AG04450 (cell line): Measurements from ENCODE around the gene CENPQ. TPM values are rescaled to one million over a fixed set of nuclear protein-coding genes. Genes with fewer than 3 reads are reported as not detected.

Experiments
- CTCF ChIA-PET: fragments of 300-600, 350-600 bp; formaldehyde crosslinking; extraction: SDS; loops from one replicate; lab custom pipeline; 2022; ENCODE audit warnings: antibody characterized with exemption, inconsistent platforms; lab: Charles Lee
- POLR2A ChIA-PET: fragments of 350-600 bp; formaldehyde crosslinking; extraction: SDS; loops from one replicate; lab custom pipeline; 2021; ENCODE audit warnings: antibody characterized with exemption, inconsistent platforms; lab: Yijun Ruan, JAX
- DNase-seq: peaks from one replicate; pipeline ENCODE4 v3.0.0-alpha.2; 2011; ENCODE audit warnings: low read depth, low spot score
- H3K27ac ChIP-seq: one replicate; pipeline ENCODE4 v1.5.1; 2012; ENCODE audit warnings: low read depth, low read length, control low read depth
- H3K27me3 ChIP-seq: one replicate; pipeline ENCODE4 v1.6.0; 2012; ENCODE audit warnings: low read length; ENCODE audit not compliant: control insufficient read depth, insufficient read depth
- H3K4me3 ChIP-seq: 2 replicates; pipeline ENCODE4 v1.5.1; 2011; ENCODE audit warnings: mild to moderate bottlenecking, low read depth, low read length, control low read depth
- H3K9me3 ChIP-seq: 2 replicates; pipeline ENCODE4 v1.5.1; 2012; ENCODE audit warnings: low read length; ENCODE audit not compliant: control insufficient read depth, insufficient read depth
- CTCF ChIP-seq: IDR thresholded peaks from 2 replicates; pipeline ENCODE4 v1.5.1; 2011; ENCODE audit warnings: low read depth, low read length, control low read depth, inconsistent platforms
- polyA plus RNA-seq: library from polyadenylated mRNA; depleted of rRNA; stranded (reverse); fragments of >200 nt; gene quantifications from 2 replicates; pipeline ENCODE4 v1.2.3, GENCODE V29; 2011

CENPQ gene
- polyA plus RNA-seq, 1 experiment = 6.5 TPM

GRCh38 chr6:49527320-49527719 is 64.2 kb downstream of the CENPQ start:
- no peak for TF ChIP-seq CTCF
- no peak for DNase-seq
- no peak overlapping the region for H3K27ac ChIP-seq
- ChIA-PET CTCF (interaction anchor here (0.6 kb wide), 1 partner anchor 80 kb away, joined by 3 read pairs; no protein-coding TSS in a partner anchor), POLR2A (no interaction called here)
- H3K27me3 ChIP-seq = peaks cover 2% of the 10 kb centered on the region
- no peak overlapping the region for H3K4me3 ChIP-seq
- H3K9me3 ChIP-seq = no peaks in the 10 kb centered on the region

GRCh38 chr6:49528571-49528970 is 65.4 kb downstream of the CENPQ start:
- no peak for TF ChIP-seq CTCF
- DNase-seq = no peak
- ChIA-PET CTCF (interaction anchor here (0.9 to 8.7 kb wide), 2 partner anchors 11 to 79 kb away, joined by 3 to 283 read pairs; no protein-coding TSS in a partner anchor), POLR2A (no interaction called here)
- no peak overlapping the region for H3K27ac ChIP-seq
- H3K4me3 ChIP-seq = no peak overlapping the region
- no peaks in the 10 kb centered on the region for H3K9me3 ChIP-seq
- peaks cover 2% of the 10 kb centered on the region for H3K27me3 ChIP-seq

- Histone ChIP-seq H3K9me3 (no peaks in the 10 kb centered on the region), H3K27me3 (no peaks in the 10 kb centered on the region), H3K4me3 (no peak overlapping the region), H3K27ac (no peak overlapping the region)
- ChIA-PET CTCF (interaction anchor here (2.2 to 8.7 kb wide), 4 partner anchors 31 to 319 kb away, joined by 11 to 283 read pairs (median 38); no protein-coding TSS in a partner anchor), POLR2A (no interaction called here)
- no peak for TF ChIP-seq CTCF
- no peak for DNase-seq
These were observed 67.1 kb downstream of the CENPQ start for GRCh38 chr6:49530141-49530776.

GRCh38 chr6:49531774-49532569 is 68.8 kb downstream of the CENPQ start:
- no peaks in the 10 kb centered on the region for H3K27me3 ChIP-seq
- H3K4me3 ChIP-seq = no peak overlapping the region
- H3K27ac ChIP-seq = no peak overlapping the region
- TF ChIP-seq CTCF = peak; percentile 91
- CTCF ChIA-PET = interaction anchor here (0.6 to 8.7 kb wide), 43 partner anchors 9 to 1370 kb away, joined by 3 to 283 read pairs (median 6); partner anchors contain the start of gene C6orf141
- DNase-seq = peak; percentile 15
- POLR2A ChIA-PET = no interaction called here
- H3K9me3 ChIP-seq = no peaks in the 10 kb centered on the region
